ENCODE measurements around the gene RNF41.
"Not testable (repeated sequence)": the region's sequence is repeated elsewhere in the genome, so short reads cannot be mapped to it uniquely, and the experiment has no call there.

RNF41 gene

GRCh38 chr12:56221757-56222530 is at the start of gene RNF41:
RNF41 (minus strand) TSS chr12:56221922; CDS start chr12:56214047, 7,875 bp downstream.
- peak; percentile 99 for DNase-seq

GRCh38 chr12:56271031-56271430 is 49.3 kb upstream of the RNF41 start:
- peak; percentile 27 for DNase-seq

DNA sequence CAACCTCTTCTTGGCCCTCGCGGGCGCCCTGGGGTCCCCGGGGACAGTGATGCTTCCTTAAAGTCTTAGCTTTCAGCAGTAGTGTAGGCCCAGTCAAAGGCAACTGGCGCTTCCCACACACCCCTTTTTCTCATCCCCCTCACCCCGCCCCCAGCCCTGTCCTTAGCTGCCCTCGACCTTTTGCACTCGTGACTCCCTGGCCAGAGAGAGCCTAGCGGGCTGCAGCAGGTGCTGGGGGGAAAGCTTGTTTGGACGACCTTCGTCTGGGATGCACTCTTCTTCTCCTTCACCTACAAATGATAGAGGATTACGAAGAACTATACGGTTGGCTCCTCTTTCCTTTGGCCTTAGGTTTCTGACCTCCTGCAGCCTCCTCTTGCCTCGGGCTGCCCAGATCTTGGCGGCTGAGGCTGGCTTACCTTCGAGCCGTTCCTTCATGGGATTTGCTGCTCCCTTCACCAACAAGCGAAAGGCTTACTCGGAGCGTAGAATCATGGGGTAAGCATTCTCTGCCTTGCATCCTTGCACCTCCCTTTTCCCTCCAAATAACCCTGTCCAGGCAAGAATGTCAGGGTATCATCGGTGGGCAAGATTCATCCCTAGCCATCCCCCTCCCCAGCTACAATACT is 45.8 kb upstream of the RNF41 start:
- peak; percentile 49 for DNase-seq

DNA sequence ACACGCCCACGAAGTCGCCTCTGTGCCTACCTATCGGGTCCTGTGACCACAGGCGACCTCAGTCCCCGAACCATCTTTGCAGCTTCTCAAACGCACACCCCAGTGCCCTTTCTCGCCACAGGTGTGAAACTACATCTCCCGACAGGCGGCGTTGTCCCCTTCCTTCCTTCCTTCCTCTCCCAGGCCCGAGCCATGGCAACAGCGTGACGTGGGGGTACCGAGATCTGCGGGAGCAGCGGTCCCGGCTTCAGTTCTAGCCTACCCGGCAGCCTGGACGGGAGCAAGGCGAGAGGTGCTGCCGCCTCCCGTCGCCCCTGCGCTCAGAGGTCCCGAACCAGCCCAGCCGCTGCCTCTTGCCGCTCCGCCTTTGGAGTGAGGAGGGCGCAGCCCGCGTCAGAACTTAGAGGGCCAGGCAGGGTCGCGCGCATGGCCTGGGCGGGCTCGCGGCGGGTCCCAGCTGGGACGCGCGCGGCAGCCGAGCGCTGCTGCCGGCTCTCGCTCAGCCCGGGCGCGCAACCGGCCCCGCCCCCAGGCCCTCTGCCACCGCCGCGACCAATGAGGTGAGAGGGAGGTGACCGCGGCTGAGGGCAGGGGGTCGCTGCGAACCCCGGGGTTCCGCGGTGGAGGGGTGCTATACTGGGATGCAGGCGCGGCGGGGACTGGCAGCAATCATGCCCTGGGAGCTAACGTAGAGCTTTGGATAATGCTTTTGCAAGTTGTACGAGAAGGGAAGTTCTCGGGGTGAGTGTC is 45.1 kb upstream of the RNF41 start, which contains the start of gene COQ10A:
COQ10A (plus strand) TSS at position 250 of the 750 bp plus-strand sequence; CDS start at position 427, 177 bp downstream.
- DNase-seq, result peak; percentile 95

DNA sequence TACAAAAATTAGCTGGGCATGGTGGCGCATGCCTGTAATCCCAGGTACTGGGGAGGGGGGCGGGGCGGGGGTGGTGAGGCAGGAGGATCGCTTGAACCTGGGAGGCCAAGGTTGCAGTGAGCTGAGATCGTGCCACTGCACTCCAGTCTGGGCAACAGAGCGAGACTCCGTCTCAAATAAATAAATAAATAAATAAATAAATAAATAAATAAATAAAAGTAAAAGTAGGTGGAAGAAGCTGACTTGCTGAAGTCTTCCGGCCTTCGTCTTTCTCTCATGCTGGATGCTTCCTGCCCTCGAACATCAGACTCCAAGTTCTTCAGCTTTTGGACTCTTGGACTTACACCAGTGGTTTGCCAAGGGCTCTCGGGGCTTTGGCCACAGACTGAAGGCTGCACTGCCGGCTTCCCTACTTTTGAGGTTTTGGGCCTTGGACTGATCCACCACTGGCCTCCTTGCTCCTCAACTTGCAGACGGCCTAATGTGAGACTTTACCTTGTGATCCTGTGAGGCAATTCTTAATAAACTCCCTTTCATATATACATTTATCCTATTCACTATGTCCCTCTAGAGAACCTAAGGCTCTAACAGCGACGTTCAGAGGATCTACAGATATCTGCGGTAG is 44.5 kb upstream of the RNF41 start:
- not testable (repeated sequence) for DNase-seq

DNA sequence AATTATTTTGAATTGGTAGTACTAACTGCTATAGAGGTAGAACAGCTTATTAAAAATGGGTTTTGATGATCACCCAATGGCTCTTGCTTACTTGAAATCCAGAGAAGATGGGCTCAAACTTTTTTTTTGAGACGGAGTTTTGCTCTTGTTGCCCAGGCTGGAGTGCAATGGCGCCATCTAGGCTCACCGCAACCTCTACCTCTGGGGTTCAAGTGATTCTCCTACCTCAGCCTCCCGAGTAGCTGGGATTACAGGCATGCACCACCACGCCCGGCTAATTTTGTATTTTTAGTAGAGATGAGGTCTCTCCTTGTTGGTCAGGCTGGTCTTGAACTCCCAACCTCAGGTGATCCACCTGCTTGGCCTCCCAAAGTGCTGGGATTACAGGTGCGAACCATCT is 41.2 kb upstream of the RNF41 start:
- DNase-seq, result peak; percentile 18

DNA sequence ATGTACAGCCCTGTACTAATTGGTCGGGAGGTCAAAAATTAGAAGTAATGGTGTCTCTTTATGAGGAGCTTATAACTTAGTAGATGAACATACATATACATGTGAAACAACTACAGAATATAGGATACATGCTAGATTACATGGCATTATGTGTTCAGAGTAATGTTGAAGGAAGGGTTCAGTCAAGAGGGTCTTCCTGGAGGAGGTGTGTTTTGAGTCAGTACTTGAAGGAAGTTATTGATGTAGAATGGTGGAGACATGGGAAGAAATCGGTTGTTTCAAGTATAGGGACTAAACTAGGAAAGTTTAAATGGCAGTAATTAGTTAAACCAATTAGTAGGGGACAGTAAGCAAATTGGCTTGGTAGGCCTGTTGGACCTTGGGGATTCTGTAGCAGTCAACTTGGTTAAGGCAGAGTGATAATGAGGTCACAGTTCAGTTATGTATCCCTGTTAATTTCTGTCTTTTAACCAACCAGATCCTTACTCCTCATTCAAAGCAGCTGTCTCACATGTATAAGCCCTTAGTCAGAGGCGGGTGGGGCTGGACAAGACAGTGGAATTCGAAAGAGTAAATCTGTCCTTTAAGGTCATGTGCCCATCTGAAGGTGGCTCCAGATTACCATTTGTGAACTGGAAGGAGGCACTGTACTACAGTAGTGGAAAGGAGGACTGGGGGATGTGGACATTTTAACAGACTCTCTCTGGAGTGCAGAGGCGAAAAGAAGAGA is 39.9 kb upstream of the RNF41 start:
- no peak for DNase-seq

- DNase-seq, result no peak
Measured at GRCh38 chr12:56260921-56261320, 39.2 kb upstream of the RNF41 start.

- no peak for DNase-seq
Measured at GRCh38 chr12:56260380-56260779, 38.7 kb upstream of the RNF41 start.

DNA sequence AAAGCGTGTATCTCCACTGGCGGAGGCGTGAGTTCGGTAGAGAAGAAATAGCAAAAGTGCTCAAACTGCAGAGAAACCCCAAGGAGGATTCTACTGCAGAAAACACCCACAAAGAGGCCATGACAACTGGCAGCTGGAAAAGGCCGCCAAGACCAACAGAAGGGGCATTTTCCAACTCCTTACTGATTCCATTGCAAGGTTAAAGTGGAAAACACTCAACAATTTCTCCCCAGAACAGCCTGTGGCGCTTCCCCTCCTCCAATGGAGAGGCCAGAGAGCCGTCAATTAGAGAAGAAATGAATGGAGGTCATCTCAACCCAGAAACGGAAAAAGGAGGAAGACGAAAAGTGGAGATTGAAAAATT is 37.1 kb upstream of the RNF41 start:
- no peak for DNase-seq

- peak; percentile 87 for DNase-seq
Measured at GRCh38 chr12:56258068-56258819, 36.5 kb upstream of the RNF41 start, which contains the start of gene ANKRD52. ANKRD52 (minus strand) TSS chr12:56258384; CDS start chr12:56258269, 115 bp downstream.

GRCh38 chr12:56257491-56258067 is 35.9 kb upstream of the RNF41 start:
- DNase-seq, result peak; percentile 54

DNA sequence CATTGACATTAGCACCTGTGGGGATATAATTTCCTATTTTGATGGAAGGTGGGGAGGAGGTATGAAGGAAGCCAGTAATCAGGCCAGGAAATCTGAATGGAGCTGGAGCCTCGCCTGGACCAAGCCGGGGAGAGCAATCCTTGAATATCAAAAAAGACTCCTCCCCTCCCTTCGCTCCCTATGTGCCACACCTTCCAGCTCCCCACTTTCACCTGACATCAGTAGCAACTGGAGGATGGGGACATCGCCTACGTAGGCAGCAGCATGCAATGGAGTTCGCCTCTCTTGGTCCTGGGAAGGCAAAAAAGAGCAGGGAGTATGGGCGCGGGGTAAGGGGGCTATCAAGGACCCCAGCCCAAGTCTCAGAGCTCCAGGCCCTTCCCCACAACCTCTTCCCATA is 35.3 kb upstream of the RNF41 start:
- DNase-seq, result no peak

- DNase-seq, result no peak
Measured at GRCh38 chr12:56256326-56256960, 34.7 kb upstream of the RNF41 start.

DNA sequence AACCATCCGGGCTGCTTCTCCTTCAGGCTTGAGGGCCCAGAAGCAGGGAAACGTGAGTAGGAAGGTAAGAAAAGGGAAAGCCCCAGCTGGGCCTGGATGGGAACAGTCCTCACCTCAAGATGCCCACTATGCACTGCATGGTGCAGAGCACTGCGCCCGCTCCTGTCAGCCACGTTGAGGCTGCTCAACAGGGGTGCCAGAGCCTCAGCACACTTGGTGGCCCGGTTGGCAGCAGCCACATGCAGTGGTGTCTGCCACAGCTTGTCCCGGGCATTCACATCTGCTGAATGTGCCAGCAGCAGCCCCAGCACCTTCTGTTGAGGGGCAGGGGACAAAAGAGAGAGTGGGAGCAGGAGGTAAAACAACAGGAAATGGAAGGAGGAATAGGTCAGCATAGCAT is 33.9 kb upstream of the RNF41 start:
- DNase-seq, result no peak

DNA sequence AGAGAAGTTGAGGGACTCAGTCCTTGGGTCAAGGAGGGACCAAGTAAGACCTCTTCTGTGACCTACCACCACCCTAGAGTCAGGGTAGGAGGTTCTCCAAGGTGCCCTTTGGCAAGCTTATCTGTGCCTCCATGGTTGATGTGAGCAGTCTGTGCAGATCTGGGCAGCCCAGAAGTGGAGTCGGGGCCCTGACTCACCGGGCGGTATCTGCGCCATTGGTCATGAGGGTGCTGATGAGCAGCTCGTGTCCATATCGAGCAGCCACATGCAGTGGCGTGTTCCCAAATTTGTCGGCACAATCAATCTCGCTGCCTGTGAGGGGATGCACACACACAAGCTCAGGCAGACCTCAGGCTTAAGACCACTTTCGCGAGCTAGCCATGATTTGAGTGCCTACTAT is 31.4 kb upstream of the RNF41 start:
- no peak for DNase-seq

GRCh38 chr12:56252649-56253048 is 30.9 kb upstream of the RNF41 start:
- DNase-seq, result no peak

GRCh38 chr12:56248711-56249110 is 27.0 kb upstream of the RNF41 start:
- DNase-seq, result no peak

DNA sequence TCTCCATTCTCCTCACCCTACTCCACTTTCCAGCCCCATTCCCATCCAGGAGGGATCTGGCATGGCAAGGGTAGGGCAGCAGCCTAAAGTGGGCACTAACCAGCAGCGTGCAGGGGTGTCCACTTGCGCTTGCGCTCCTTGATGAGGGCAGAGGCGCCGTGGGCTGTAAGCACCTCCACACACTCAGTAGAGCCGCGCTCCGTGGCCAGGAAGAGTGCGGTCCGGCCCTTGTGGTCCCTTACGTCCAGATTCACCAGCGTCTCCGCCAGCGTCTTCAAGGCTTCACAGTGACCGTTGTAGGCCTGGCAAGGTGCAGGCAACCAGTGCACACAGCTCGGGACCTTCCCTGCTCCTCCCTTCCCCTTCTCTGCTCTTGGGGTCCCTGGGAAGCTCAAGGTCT is 26.2 kb upstream of the RNF41 start:
- no peak for DNase-seq

DNA sequence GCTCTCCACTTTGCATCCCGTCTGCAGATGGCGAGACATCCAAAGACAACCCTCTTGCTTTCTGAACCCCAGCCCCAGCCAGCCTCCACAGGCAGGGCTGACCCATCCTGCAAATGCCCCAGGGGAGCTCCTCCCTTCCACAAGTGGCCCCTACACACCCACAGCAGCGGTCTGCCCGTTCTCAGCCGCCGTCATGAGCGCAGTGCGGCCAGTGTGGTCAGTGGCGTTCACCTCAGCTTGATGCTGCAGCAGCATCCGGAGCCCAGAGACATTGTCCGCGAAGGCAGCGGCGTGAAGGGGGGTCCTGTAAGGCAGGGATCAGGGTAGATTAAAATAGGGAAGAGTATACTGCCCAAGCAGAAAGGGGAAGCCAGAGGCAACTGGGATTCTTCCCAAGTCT is 22.8 kb upstream of the RNF41 start:
- DNase-seq, result no peak

DNA sequence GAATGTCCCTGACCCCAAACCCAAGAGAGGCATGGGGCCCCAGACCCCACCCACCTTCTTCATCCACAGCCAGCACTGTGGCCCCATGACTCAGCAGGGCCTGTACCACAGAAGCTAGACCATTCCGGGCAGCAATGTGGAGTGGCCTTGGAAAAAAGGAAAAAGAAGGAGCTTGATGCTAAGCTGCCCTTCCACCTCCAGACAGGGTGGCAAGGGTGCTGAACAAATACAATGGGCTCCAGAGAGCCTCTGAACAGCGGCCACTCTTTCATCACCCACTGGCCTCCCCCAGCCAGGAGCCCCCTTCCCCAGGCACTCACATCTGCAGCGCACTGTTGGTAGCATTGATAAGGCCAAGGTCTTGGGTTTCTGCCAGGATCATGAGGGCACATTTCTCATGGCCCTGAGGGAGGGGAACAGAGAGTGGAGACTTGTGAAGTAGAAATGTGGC is 22.0 kb upstream of the RNF41 start:
- no peak for DNase-seq

Data from DMS53 (cell line).